HG03432 (cell line): ENCODE measurements around the gene TLR1.
"Not testable (repeated sequence)": the region's sequence is repeated elsewhere in the genome, so short reads cannot be mapped to it uniquely, and the experiment has no call there.

ENCODE experiments used
- ATAC-seq: cut with Tn5 transposase; IDR thresholded peaks from one replicate; pipeline ENCODE4 v1.9.1; 2021; ENCODE audit warnings: mild to moderate bottlenecking, moderate library complexity; ENCODE audit not compliant: unreplicated experiment

The TLR1 gene

GRCh38 chr4:38804654-38805295 lies at the start of gene TLR1:
TLR1 (minus strand) TSS chr4:38804791; CDS start chr4:38798831, 5,960 bp downstream.
- ATAC-seq: peak; percentile 27

- ATAC-seq: no peak
Observed at GRCh38 chr4:38846015-38846414, 41.4 kb upstream of the TLR1 start.

- no peak for ATAC-seq
Observed at GRCh38 chr4:38842994-38843393, 38.4 kb upstream of the TLR1 start.

- no peak for ATAC-seq
Observed at GRCh38 chr4:38837849-38838248, 33.3 kb upstream of the TLR1 start.

GRCh38 chr4:38837334-38837733 lies 32.7 kb upstream of the TLR1 start:
- ATAC-seq: no peak

- ATAC-seq: no peak
Observed at GRCh38 chr4:38834570-38834969, 30.0 kb upstream of the TLR1 start.

GRCh38 chr4:38832624-38833528 lies 28.3 kb upstream of the TLR1 start:
- ATAC-seq: no peak

GRCh38 chr4:38832206-38832605 lies 27.6 kb upstream of the TLR1 start:
- ATAC-seq: no peak

GRCh38 chr4:38831653-38832052 lies 27.1 kb upstream of the TLR1 start:
- ATAC-seq: no peak

GRCh38 chr4:38829237-38829636 lies 24.6 kb upstream of the TLR1 start:
- no peak for ATAC-seq

- ATAC-seq: no peak
Observed at GRCh38 chr4:38823766-38824165, 19.2 kb upstream of the TLR1 start.

GRCh38 chr4:38822748-38823303 lies 18.2 kb upstream of the TLR1 start:
- ATAC-seq: no peak

- no peak for ATAC-seq
Observed at GRCh38 chr4:38821739-38822138, 17.1 kb upstream of the TLR1 start.

- ATAC-seq: peak; percentile 61
Observed at GRCh38 chr4:38820329-38821061, 15.9 kb upstream of the TLR1 start.

- peak; percentile 34 for ATAC-seq
Observed at GRCh38 chr4:38819569-38819968, 15.0 kb upstream of the TLR1 start.

GRCh38 chr4:38818441-38818976 lies 13.9 kb upstream of the TLR1 start:
- peak; percentile 65 for ATAC-seq

- ATAC-seq: no peak
Observed at GRCh38 chr4:38815885-38816782, 11.5 kb upstream of the TLR1 start.

GRCh38 chr4:38814386-38814785 lies 9.8 kb upstream of the TLR1 start:
- ATAC-seq: no peak

GRCh38 chr4:38811297-38811696 lies 6.7 kb upstream of the TLR1 start:
- no peak for ATAC-seq

- not testable (repeated sequence) for ATAC-seq
Observed at GRCh38 chr4:38807462-38807861, 2.9 kb upstream of the TLR1 start.
